GM23248 (cell line): ENCODE measurements around the gene COL9A3.

Source experiments
- EZH2 ChIP-seq: fragments of 200-600 bp; sonication (generic); IDR thresholded peaks from 2 replicates; pipeline ENCODE4 v1.6.1; 2018; ENCODE audit warnings: antibody characterized with exemption, mild to moderate bottlenecking; ENCODE audit not compliant: insufficient read depth, poor library complexity, severe bottlenecking
- EZH2phosphoT487 ChIP-seq: fragments of 200-600 bp; sonication (generic); IDR thresholded peaks from 2 replicates; pipeline ENCODE4 v1.6.1; 2018; ENCODE audit warnings: antibody characterized with exemption, moderate library complexity, mild to moderate bottlenecking, low read depth; ENCODE audit not compliant: insufficient read depth

DNA sequence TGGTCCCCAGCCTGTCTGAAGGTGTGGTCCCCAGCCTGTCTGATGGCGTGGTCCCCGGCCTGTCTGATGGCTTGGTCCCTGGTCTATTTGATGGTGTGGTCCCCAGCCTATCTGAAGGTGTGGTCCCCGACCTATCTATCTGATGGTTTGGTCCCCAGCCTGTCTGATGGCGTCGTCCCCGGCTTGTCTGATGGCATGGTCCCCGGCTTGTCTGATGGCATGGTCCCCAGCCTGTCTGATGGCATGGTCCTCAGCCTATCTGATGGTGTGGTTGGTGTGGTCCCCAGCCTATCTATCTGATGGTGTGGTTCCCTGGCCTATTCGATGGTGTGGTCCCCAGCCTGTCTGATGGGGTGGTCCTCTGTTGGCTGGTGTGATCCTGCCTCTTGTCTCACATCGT is 38.8 kb upstream of the COL9A3 start:
- TF ChIP-seq EZH2: no peak
- TF ChIP-seq EZH2phosphoT487: no peak
